DOHH2 (cell line): ENCODE data around the gene HGF.

Source experiments
- EZH2phosphoT487 ChIP-seq: fragments of 200-600 bp; sonication (generic); IDR thresholded peaks from 2 replicates; pipeline ENCODE4 v1.6.1; 2017; ENCODE audit warnings: borderline replicate concordance, mild to moderate bottlenecking, antibody characterized with exemption, low read length, moderate library complexity, mixed read lengths
- TF ChIP-seq, protein P1 (sequence below): fragments of 200-600 bp; sonication (generic); IDR thresholded peaks from one replicate; pipeline ENCODE4 v1.5.1; 2014; ENCODE audit warnings: antibody characterized with exemption, mild to moderate bottlenecking, low read depth, low read length; ENCODE audit not compliant: poor library complexity, severe bottlenecking

DNA sequence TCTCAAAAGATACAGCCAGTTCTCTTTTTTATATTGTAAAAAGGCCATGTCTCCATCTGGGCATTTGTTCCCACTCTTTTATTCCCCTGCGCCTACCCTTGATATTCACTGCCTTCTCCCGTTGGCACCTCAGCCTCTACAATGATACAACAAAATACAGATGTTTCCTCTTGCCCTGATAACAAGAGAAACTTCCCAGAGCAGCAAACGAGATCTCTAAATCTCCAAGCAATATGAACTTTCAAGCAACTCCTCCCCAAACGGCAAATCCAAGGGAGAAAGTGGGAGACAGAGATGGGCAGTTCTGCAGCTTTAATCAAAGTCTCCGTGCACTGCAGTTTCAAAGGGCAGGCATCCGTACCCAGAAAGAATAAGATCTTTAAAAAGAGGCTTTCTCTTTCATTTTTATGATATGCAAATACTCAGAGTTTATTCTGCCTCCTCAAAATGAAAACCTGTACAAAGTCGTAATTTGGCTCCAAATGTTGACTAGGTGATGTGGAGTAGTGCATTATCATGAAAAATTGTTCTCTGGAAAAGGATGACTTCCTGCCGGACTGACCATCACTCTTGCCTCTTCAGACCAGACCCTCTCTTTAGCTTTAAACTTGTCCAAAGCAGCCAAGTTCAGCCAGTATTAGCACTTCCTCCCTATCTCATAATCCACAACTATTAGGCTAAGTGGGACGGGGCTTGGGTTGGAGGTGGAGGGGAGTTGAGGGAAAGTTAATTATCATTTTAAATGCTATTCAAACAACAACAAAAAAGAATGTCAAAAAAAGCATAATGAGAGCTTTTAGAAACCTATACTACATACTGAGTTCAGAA, 682 bp downstream of the HGF start:
- TF ChIP-seq EZH2phosphoT487: no peak
- TF ChIP-seq, protein P1, sequence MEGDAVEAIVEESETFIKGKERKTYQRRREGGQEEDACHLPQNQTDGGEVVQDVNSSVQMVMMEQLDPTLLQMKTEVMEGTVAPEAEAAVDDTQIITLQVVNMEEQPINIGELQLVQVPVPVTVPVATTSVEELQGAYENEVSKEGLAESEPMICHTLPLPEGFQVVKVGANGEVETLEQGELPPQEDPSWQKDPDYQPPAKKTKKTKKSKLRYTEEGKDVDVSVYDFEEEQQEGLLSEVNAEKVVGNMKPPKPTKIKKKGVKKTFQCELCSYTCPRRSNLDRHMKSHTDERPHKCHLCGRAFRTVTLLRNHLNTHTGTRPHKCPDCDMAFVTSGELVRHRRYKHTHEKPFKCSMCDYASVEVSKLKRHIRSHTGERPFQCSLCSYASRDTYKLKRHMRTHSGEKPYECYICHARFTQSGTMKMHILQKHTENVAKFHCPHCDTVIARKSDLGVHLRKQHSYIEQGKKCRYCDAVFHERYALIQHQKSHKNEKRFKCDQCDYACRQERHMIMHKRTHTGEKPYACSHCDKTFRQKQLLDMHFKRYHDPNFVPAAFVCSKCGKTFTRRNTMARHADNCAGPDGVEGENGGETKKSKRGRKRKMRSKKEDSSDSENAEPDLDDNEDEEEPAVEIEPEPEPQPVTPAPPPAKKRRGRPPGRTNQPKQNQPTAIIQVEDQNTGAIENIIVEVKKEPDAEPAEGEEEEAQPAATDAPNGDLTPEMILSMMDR: no peak
